Raji (cell line): ENCODE measurements around the gene NAT10.

ENCODE experiments used
- POLR2A ChIP-seq: IDR thresholded peaks from 2 replicates; pipeline ENCODE4 v1.6.1; 2011; ENCODE audit warnings: low read depth, low read length, control low read depth; ENCODE audit not compliant: insufficient read depth

The NAT10 gene

GRCh38 chr11:34143048-34143447, 37.6 kb downstream of the NAT10 start:
- TF ChIP-seq POLR2A = no peak

- no peak for TF ChIP-seq POLR2A
Measured at GRCh38 chr11:34145073-34145472, 39.6 kb downstream of the NAT10 start.

DNA sequence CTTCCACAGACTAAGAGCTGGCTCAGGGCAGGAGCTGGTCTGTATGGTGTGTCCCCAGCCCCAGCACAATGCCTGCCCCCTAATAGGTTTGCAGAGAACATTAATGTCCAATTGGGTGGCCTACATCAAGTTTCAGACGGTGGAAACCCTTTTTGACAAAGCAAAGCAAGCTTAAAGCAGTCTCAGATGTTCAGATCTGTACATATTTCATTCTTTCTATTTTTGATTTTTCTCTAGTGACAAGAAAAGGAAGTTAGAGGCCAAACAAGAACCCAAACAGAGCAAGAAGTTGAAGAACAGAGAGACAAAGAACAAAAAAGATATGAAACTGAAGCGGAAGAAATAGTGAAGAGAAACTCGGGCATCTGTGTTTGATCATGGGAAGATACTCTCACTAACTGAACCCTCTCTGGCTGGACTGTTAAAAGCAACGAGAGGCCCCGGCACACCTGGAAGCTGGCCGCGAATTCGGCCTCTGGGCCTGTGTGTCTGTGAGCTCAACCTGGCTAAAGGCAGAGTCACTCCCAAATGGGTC, 40.5 kb downstream of the NAT10 start:
- TF ChIP-seq POLR2A = no peak

DNA sequence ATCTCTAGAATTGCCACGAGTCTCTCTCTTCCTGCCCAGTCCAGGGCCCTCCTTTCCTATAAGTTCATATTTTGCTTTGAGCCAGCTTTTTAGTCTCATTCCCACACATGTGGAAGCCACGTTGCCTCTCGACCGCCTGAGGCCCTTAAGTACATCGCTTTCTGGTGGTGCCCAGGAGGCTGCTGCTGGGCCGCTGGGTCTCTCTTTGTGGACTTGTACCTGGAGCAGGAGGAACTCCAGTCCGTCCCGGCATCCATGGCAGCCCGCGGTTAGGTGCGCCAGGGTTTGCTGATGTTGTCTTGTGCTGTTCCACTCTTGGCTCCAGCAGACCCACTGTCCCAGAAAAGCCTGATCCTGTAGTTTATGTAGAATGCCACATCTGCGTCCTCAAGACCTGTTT, 41.0 kb downstream of the NAT10 start:
- no peak for TF ChIP-seq POLR2A

DNA sequence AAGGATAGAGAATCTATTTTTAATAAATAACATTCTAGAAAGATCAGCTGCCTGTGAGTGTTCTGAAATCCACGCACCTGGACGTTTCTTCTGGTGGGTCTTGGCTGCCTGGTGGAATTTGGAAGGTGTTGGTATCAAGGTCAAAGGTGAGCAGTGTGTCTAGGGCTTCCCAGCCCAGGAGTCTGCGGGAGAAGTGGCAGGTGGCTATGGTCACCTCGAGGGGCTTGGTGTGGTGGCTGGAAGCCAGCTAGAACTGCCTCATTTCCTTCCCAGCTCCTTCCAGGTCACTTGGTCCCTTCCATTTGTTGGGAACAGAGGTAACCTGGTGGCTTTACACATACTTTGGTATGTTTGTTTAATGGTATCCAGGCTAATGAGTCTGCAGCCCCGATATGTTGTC, 41.4 kb downstream of the NAT10 start:
- no peak for TF ChIP-seq POLR2A

GRCh38 chr11:34147581-34147980, 42.2 kb downstream of the NAT10 start:
- no peak for TF ChIP-seq POLR2A

GRCh38 chr11:34148504-34149165, 43.2 kb downstream of the NAT10 start:
- TF ChIP-seq POLR2A = no peak

- no peak for TF ChIP-seq POLR2A
Measured at GRCh38 chr11:34149274-34149673, 43.8 kb downstream of the NAT10 start.

DNA sequence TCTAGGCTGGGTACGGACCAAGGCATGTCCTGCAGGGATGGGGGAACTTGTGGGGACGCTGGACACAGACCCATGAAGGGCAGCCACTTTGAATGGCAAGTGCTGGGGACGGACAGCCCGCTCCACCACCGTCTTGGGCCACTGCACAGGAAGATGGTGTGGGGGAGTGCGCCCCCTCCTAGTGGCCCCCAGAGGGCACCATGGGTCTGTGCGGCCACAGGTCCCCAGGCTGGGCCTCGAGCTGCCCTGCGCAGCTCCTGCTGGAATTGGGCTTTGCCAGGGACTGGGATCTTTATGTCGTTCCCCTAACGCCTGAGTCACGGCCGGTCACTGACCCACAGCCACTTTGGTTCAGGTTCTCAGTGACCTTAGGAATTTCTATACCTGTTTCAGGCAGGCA, 44.4 kb downstream of the NAT10 start:
- no peak for TF ChIP-seq POLR2A

DNA sequence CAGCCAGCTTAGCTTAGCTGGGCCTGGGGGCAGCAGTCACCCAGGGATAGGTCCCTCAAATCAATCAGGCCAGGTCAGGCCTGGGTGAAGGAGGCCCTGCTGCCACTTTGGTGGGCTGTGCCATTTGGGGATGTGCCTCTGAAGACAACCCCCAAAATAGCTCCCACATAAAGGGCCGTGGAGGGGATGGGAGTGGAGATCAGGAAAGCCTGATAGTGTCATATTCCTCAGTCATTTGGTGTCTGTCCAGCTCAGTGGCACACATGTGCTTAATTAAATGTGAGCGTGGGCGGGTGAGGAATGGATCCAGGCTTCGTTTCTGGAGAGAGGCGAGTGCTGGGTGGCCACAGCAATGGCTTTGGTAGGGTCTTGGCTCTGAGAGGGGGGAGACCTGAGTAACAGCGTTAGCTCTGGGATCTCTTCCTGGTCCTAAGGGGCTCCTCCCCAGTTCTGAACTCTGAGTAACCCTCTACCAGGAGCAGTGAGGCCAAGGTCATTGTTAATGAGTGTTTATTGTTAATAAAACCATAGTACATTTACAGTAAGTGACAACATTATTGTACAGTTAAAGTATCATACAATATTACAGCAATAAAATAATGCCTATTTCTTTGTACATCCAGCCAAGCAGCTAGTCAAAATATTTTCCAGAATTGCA, 45.2 kb downstream of the NAT10 start:
- TF ChIP-seq POLR2A = no peak

GRCh38 chr11:34151166-34151565, 45.7 kb downstream of the NAT10 start:
- TF ChIP-seq POLR2A = no peak

- TF ChIP-seq POLR2A = no peak
Measured at GRCh38 chr11:34151916-34152845, 46.8 kb downstream of the NAT10 start.

GRCh38 chr11:34154059-34154875, 48.8 kb downstream of the NAT10 start:
- TF ChIP-seq POLR2A = no peak

- TF ChIP-seq POLR2A = no peak
Measured at GRCh38 chr11:34155057-34155756, 49.8 kb downstream of the NAT10 start.

DNA sequence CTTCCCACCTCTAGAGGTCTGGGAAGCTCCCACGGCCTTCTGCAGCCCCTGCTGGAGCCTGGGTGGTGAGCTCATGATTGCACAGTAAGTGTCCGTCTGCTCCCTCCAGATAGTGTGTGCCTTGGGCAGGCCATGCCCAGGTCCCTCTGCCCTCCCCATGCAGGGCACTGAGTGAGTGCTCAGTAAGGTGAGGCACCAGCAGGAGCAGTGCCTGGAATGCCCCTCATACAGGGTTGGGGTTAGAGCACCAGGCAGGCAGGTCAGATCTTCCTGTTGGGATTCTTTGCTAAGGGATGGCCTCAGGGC, 50.3 kb downstream of the NAT10 start:
- TF ChIP-seq POLR2A = no peak

DNA sequence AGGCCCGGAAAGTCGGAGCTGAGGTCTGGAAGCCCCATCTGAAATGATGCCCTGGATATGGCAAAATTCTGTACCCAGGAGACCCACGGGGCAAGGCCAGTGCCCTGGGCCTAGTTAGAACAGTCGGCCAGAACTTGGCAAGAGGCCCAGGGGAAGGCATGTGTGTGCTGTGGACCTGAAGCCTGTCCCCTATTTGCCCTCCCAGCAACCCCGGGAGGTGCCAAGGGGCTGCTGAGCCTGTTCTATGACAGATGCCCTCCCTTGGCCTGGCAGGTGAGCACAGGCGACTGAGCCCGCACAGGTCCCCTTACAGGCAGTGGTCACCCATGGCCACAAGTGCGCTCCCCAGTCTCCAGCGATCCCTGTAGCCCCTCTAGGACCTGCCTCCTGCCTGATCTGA, 51.7 kb downstream of the NAT10 start:
- TF ChIP-seq POLR2A = no peak
